ENCODE data around the gene GPR132.

The GPR132 gene

GRCh38 chr14:105072892-105073719, 7.9 kb upstream of the GPR132 start:
- no peak for DNase-seq
- H2AK5ac ChIP-seq (ENCODE audit: low read length, severe bottlenecking) = no peak overlapping the region
- H3K4me3 ChIP-seq (ENCODE audit: insufficient read depth in 1 of 2, low read depth in 1 of 2, low read length in 2 of 2) = no peak overlapping the region
- H3K9me3 ChIP-seq (ENCODE audit: control insufficient read depth, low read length) = no peaks in the 10 kb centered on the region
- H3K14ac ChIP-seq (ENCODE audit: low read length in 2 of 2) = no peak overlapping the region
- no peak overlapping the region for H3K9ac ChIP-seq (ENCODE audit: low read length)
- H3K27ac ChIP-seq (ENCODE audit: low read length, poor library complexity, severe bottlenecking) = no peak overlapping the region
- H3K4ac ChIP-seq (ENCODE audit: low read depth in 1 of 2, low read length in 2 of 2) = no peak overlapping the region
- no peak overlapping the region for H2BK12ac ChIP-seq (ENCODE audit: low read length in 2 of 2)
- H4K91ac ChIP-seq (ENCODE audit: low read length) = no peak overlapping the region
- H3K4me1 ChIP-seq (ENCODE audit: control insufficient read depth, insufficient read depth, low read depth, low read length) = peaks cover 22% of the 10 kb centered on the region
- no peak overlapping the region for H2BK5ac ChIP-seq (ENCODE audit: low read depth, low read length, poor library complexity, severe bottlenecking)
- no peaks in the 10 kb centered on the region for H3K36me3 ChIP-seq (ENCODE audit: control insufficient read depth in 1 of 2, insufficient read depth in 2 of 2, low read depth in 1 of 2, low read length in 2 of 2)
- no peaks in the 10 kb centered on the region for H3K79me1 ChIP-seq (replicated peaks; ENCODE audit: low read length, poor library complexity, severe bottlenecking)
- no peak overlapping the region for H2BK15ac ChIP-seq (ENCODE audit: low read depth, poor library complexity, severe bottlenecking)
- H3K18ac ChIP-seq (ENCODE audit: low read depth in 1 of 2, low read length in 2 of 2) = no peak overlapping the region
- no peak overlapping the region for H3K23ac ChIP-seq (ENCODE audit: low read length in 2 of 2)
- H3K4me2 ChIP-seq (ENCODE audit: low read length, poor library complexity, severe bottlenecking) = no peak overlapping the region
- no peak overlapping the region for H2AFZ ChIP-seq (ENCODE audit: low read depth, low read length)
- peaks cover 4 to 50% of the 10 kb centered on the region in 2 experiments for H3K27me3 ChIP-seq (ENCODE audit: control insufficient read depth in 1 of 2, insufficient read depth in 1 of 2, low read length in 2 of 2)
- whole genome bisulfite sequencing = 87% methylated on average over 18 of the region's 18 CpGs
- H2BK120ac ChIP-seq (ENCODE audit: low read depth, low read length) = no peak overlapping the region
- H4K8ac ChIP-seq (ENCODE audit: low read length) = no peak overlapping the region

- Histone ChIP-seq H2BK12ac (ENCODE audit: low read length in 2 of 2) (no peak overlapping the region), H3K23ac (ENCODE audit: low read length in 2 of 2) (no peak overlapping the region), H2BK5ac (ENCODE audit: low read depth, low read length, poor library complexity, severe bottlenecking) (no peak overlapping the region), H2BK15ac (ENCODE audit: low read depth, poor library complexity, severe bottlenecking) (no peak overlapping the region), H3K4me1 (ENCODE audit: control insufficient read depth, insufficient read depth, low read depth, low read length) (peaks cover 23% of the 10 kb centered on the region), H3K27me3 (ENCODE audit: control insufficient read depth in 1 of 2, insufficient read depth in 1 of 2, low read length in 2 of 2) (peaks cover 4 to 46% of the 10 kb centered on the region in 2 experiments), H3K36me3 (ENCODE audit: control insufficient read depth in 1 of 2, insufficient read depth in 2 of 2, low read depth in 1 of 2, low read length in 2 of 2) (no peaks in the 10 kb centered on the region), H3K18ac (ENCODE audit: low read depth in 1 of 2, low read length in 2 of 2) (no peak overlapping the region), H3K9me3 (ENCODE audit: control insufficient read depth, low read length) (no peaks in the 10 kb centered on the region), H3K4ac (ENCODE audit: low read depth in 1 of 2, low read length in 2 of 2) (no peak overlapping the region), H3K4me2 (ENCODE audit: low read length, poor library complexity, severe bottlenecking) (no peak overlapping the region), H2AFZ (ENCODE audit: low read depth, low read length) (no peak overlapping the region), H4K8ac (ENCODE audit: low read length) (no peak overlapping the region), H3K14ac (ENCODE audit: low read length in 2 of 2) (no peak overlapping the region), H2AK5ac (ENCODE audit: low read length, severe bottlenecking) (no peak overlapping the region), H3K79me1 (replicated peaks; ENCODE audit: low read length, poor library complexity, severe bottlenecking) (no peaks in the 10 kb centered on the region), H3K9ac (ENCODE audit: low read length) (no peak overlapping the region), H4K91ac (ENCODE audit: low read length) (no peak overlapping the region), H3K27ac (ENCODE audit: low read length, poor library complexity, severe bottlenecking) (no peak overlapping the region), H2BK120ac (ENCODE audit: low read depth, low read length) (no peak overlapping the region), H3K4me3 (ENCODE audit: insufficient read depth in 1 of 2, low read depth in 1 of 2, low read length in 2 of 2) (no peak overlapping the region)
- DNase-seq = no peak
- WGBS = 91% methylated on average over 11 of the region's 11 CpGs
Observed at GRCh38 chr14:105072381-105072861, 7.2 kb upstream of the GPR132 start.

- no peak overlapping the region for H3K9ac ChIP-seq (ENCODE audit: low read length)
- no peaks in the 10 kb centered on the region for H3K36me3 ChIP-seq (ENCODE audit: control insufficient read depth in 1 of 2, insufficient read depth in 2 of 2, low read depth in 1 of 2, low read length in 2 of 2)
- no peak overlapping the region for H3K23ac ChIP-seq (ENCODE audit: low read length in 2 of 2)
Observed at GRCh38 chr14:105071942-105072341, 6.7 kb upstream of the GPR132 start.

GRCh38 chr14:105071326-105071725, 6.1 kb upstream of the GPR132 start:
- Histone ChIP-seq H2AK5ac (ENCODE audit: low read length, severe bottlenecking) (no peak overlapping the region), H3K4ac (ENCODE audit: low read depth in 1 of 2, low read length in 2 of 2) (no peak overlapping the region), H2AFZ (ENCODE audit: low read depth, low read length) (no peak overlapping the region), H2BK15ac (ENCODE audit: low read depth, poor library complexity, severe bottlenecking) (no peak overlapping the region), H4K91ac (ENCODE audit: low read length) (no peak overlapping the region), H3K4me3 (ENCODE audit: insufficient read depth in 1 of 2, low read depth in 1 of 2, low read length in 2 of 2) (no peak overlapping the region), H3K18ac (ENCODE audit: low read depth in 1 of 2, low read length in 2 of 2) (no peak overlapping the region), H4K8ac (ENCODE audit: low read length) (no peak overlapping the region), H2BK5ac (ENCODE audit: low read depth, low read length, poor library complexity, severe bottlenecking) (no peak overlapping the region), H3K27me3 (ENCODE audit: control insufficient read depth in 1 of 2, insufficient read depth in 1 of 2, low read length in 2 of 2) (peaks cover 4 to 40% of the 10 kb centered on the region in 2 experiments), H3K4me1 (ENCODE audit: control insufficient read depth, insufficient read depth, low read depth, low read length) (peaks cover 30% of the 10 kb centered on the region), H3K9me3 (ENCODE audit: control insufficient read depth, low read length) (no peaks in the 10 kb centered on the region), H3K9ac (ENCODE audit: low read length) (no peak overlapping the region), H3K27ac (ENCODE audit: low read length, poor library complexity, severe bottlenecking) (no peak overlapping the region), H3K79me1 (replicated peaks; ENCODE audit: low read length, poor library complexity, severe bottlenecking) (no peaks in the 10 kb centered on the region), H3K23ac (ENCODE audit: low read length in 2 of 2) (no peak overlapping the region), H3K36me3 (ENCODE audit: control insufficient read depth in 1 of 2, insufficient read depth in 2 of 2, low read depth in 1 of 2, low read length in 2 of 2) (no peaks in the 10 kb centered on the region), H2BK120ac (ENCODE audit: low read depth, low read length) (no peak overlapping the region), H3K14ac (ENCODE audit: low read length in 2 of 2) (no peak overlapping the region), H3K4me2 (ENCODE audit: low read length, poor library complexity, severe bottlenecking) (no peak overlapping the region), H2BK12ac (ENCODE audit: low read length in 2 of 2) (no peak overlapping the region)
- DNase-seq = no peak
- WGBS = 96% methylated on average over 15 of the region's 15 CpGs

More at GRCh38 chr14:105071942-105072341, 6.7 kb upstream of the GPR132 start:
- no peak for DNase-seq
- Histone ChIP-seq H3K79me1 (replicated peaks; ENCODE audit: low read length, poor library complexity, severe bottlenecking) (no peaks in the 10 kb centered on the region), H3K27ac (ENCODE audit: low read length, poor library complexity, severe bottlenecking) (no peak overlapping the region), H4K8ac (ENCODE audit: low read length) (no peak overlapping the region), H3K14ac (ENCODE audit: low read length in 2 of 2) (no peak overlapping the region), H3K4me3 (ENCODE audit: insufficient read depth in 1 of 2, low read depth in 1 of 2, low read length in 2 of 2) (no peak overlapping the region), H2BK12ac (ENCODE audit: low read length in 2 of 2) (no peak overlapping the region), H3K27me3 (ENCODE audit: control insufficient read depth in 1 of 2, insufficient read depth in 1 of 2, low read length in 2 of 2) (peaks cover 4 to 41% of the 10 kb centered on the region in 2 experiments), H4K91ac (ENCODE audit: low read length) (no peak overlapping the region), H3K4me2 (ENCODE audit: low read length, poor library complexity, severe bottlenecking) (no peak overlapping the region), H2BK5ac (ENCODE audit: low read depth, low read length, poor library complexity, severe bottlenecking) (no peak overlapping the region), H2BK15ac (ENCODE audit: low read depth, poor library complexity, severe bottlenecking) (no peak overlapping the region), H2BK120ac (ENCODE audit: low read depth, low read length) (no peak overlapping the region), H3K4ac (ENCODE audit: low read depth in 1 of 2, low read length in 2 of 2) (no peak overlapping the region), H3K4me1 (ENCODE audit: control insufficient read depth, insufficient read depth, low read depth, low read length) (peaks cover 28% of the 10 kb centered on the region), H2AK5ac (ENCODE audit: low read length, severe bottlenecking) (no peak overlapping the region), H2AFZ (ENCODE audit: low read depth, low read length) (no peak overlapping the region), H3K18ac (ENCODE audit: low read depth in 1 of 2, low read length in 2 of 2) (no peak overlapping the region), H3K9me3 (ENCODE audit: control insufficient read depth, low read length) (no peaks in the 10 kb centered on the region)
- WGBS = 96% methylated on average over 24 of the region's 25 CpGs
